ENCODE data around the gene STXBP4. TPM values are rescaled to one million over a fixed set of nuclear protein-coding genes. Genes with fewer than 3 reads are reported as not detected.

Gene STXBP4
- total RNA-seq, 4 donors from 2014 or later: 15.4 to 22.6 (median 19.8) TPM

- Histone ChIP-seq H3K27me3 (no peaks in the 10 kb centered on the region), H3K27ac (replicated peaks in 1 of 4) (no peak overlapping the region), H3K36me3 (no peaks in the 10 kb centered on the region), H3K4me1 (peaks cover 22 to 34% (median 31%) of the 10 kb centered on the region in 4 donors), H3K4me3 (no peak overlapping the region), H3K9me3 (no peaks in the 10 kb centered on the region)
- TF ChIP-seq EP300 (IDR thresholded peaks at IDR 0.05): no peak
- TF ChIP-seq POLR2AphosphoS5 (IDR thresholded peaks at IDR 0.05): no peak
- TF ChIP-seq CTCF (IDR thresholded peaks at IDR 0.05): no peak
- TF ChIP-seq POLR2A (IDR thresholded peaks at IDR 0.05; ENCODE audit: low read depth): no peak
- intact Hi-C loops (cut with DNase I): no loop called here
- DNase-seq (ENCODE audit: extremely low spot score): no peak
- 96% methylated on average over 3 of the region's 3 CpGs for WGBS
Observed at GRCh38 chr17:54971901-54972300, 3.3 kb downstream of the STXBP4 start.

- 75% methylated on average over 3 of the region's 3 CpGs for WGBS
- intact Hi-C loops (cut with DNase I): no loop called here
- no peak for DNase-seq (ENCODE audit: extremely low spot score)
Observed at GRCh38 chr17:54972406-54973138, 4.0 kb downstream of the STXBP4 start.

GRCh38 chr17:54974759-54975158 lies 6.2 kb downstream of the STXBP4 start:
- H3K36me3 ChIP-seq: no peaks in the 10 kb centered on the region
- 96% methylated on average over 3 of the region's 3 CpGs for WGBS
- no peak overlapping the region for H3K4me3 ChIP-seq
- no peak for DNase-seq (ENCODE audit: extremely low spot score)
- TF ChIP-seq POLR2A (IDR thresholded peaks at IDR 0.05; ENCODE audit: low read depth) (no peak), POLR2AphosphoS5 (IDR thresholded peaks at IDR 0.05) (no peak), EP300 (IDR thresholded peaks at IDR 0.05) (no peak), CTCF (IDR thresholded peaks at IDR 0.05) (no peak)
- H3K27me3 ChIP-seq: no peaks in the 10 kb centered on the region
- no peaks in the 10 kb centered on the region for H3K9me3 ChIP-seq
- H3K27ac ChIP-seq (replicated peaks in 1 of 4): no peak overlapping the region
- intact Hi-C loops (cut with DNase I): no loop called here
- H3K4me1 ChIP-seq: peaks cover 7 to 26% (median 22%) of the 10 kb centered on the region in 4 donors

More at GRCh38 chr17:54972406-54973138, 4.0 kb downstream of the STXBP4 start:
- Histone ChIP-seq H3K4me3 (no peak overlapping the region), H3K27ac (replicated peaks in 1 of 4) (peak overlapping the region in 3 of 4 donors; percentile 5 to 10 (median 8)), H3K9me3 (no peaks in the 10 kb centered on the region), H3K4me1 (peaks cover 15 to 27% (median 24%) of the 10 kb centered on the region in 4 donors), H3K27me3 (no peaks in the 10 kb centered on the region), H3K36me3 (no peaks in the 10 kb centered on the region)
- TF ChIP-seq POLR2AphosphoS5 (IDR thresholded peaks at IDR 0.05): no peak

- 91% methylated on average over 3 of the region's 3 CpGs for WGBS
Observed at GRCh38 chr17:54976316-54976715, 7.8 kb downstream of the STXBP4 start.

More at GRCh38 chr17:54976316-54976715, 7.8 kb downstream of the STXBP4 start:
- no peak overlapping the region for H3K27ac ChIP-seq (replicated peaks in 1 of 4)
- peaks cover 0 to 9% (median 7%) of the 10 kb centered on the region in 4 donors for H3K9me3 ChIP-seq
- intact Hi-C loops (cut with DNase I): no loop called here
- peaks cover 0 to 18% (median 14%) of the 10 kb centered on the region in 4 donors for H3K4me1 ChIP-seq
- H3K27me3 ChIP-seq: no peaks in the 10 kb centered on the region
- H3K36me3 ChIP-seq: no peaks in the 10 kb centered on the region
- no peak overlapping the region for H3K4me3 ChIP-seq
- TF ChIP-seq POLR2AphosphoS5 (IDR thresholded peaks at IDR 0.05): no peak
- TF ChIP-seq EP300 (IDR thresholded peaks at IDR 0.05): no peak
- TF ChIP-seq CTCF (IDR thresholded peaks at IDR 0.05): no peak
- no peak for DNase-seq (ENCODE audit: extremely low spot score)
